Measurements from ENCODE around the gene RRN3.
"Not testable (repeated sequence)": the region's sequence is repeated elsewhere in the genome, so short reads cannot be mapped to it uniquely, and the experiment has no call there.

RRN3 gene

DNA sequence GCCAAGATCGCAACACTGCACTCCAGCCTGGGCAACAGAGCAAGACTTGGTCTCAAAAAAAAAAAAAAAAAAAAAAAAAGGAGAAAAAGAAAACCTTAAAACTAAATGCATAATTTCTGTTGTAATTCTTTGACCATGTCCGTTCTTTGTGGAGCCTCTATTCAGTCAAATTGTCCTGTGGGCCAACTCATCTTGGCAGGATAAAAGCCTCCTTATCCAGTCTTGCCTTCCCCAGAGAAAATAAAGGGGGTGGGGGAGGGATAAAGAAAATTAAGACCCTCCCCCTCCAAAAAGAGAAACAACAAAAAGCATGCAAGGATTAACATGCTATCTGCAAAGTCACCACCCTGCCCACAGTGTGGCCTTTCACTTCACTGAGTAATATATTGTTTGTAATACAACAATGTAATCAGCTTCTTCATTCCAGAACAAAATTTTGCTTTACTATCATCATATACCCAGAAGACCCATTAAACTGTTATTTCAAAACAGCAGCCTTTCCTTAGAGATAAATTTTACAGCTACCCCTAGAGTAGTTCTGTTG, 5.4 kb upstream of the RRN3 start:
- not testable (repeated sequence) for DNase-seq (ENCODE audit: low spot score)

DNA sequence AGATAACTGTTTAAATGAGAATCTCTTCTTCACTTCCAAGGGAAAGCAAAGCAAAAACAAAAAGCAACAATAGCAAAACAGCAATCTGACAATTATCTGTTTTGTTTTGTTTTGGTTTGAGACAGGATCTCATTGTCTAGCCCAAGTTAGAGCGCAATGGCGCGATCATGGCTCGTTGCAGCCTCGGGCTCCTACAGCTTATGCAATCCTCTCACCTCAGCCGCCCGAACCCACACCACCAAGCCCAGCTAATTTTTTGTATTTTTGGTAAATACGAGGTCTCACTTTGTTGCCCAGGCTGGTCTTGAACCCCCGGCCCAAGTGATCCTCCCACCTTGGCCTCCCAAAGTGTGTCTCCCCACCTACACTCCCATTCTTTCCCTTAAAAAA, 2.5 kb upstream of the RRN3 start:
- DNase-seq (ENCODE audit: low spot score) = not testable (repeated sequence)

GRCh38 chr16:15093571-15093954, 509 bp downstream of the RRN3 start:
- not testable (repeated sequence) for DNase-seq (ENCODE audit: low spot score)

GRCh38 chr16:15090663-15091269, 3.3 kb downstream of the RRN3 start:
- not testable (repeated sequence) for DNase-seq (ENCODE audit: low spot score)

DNA sequence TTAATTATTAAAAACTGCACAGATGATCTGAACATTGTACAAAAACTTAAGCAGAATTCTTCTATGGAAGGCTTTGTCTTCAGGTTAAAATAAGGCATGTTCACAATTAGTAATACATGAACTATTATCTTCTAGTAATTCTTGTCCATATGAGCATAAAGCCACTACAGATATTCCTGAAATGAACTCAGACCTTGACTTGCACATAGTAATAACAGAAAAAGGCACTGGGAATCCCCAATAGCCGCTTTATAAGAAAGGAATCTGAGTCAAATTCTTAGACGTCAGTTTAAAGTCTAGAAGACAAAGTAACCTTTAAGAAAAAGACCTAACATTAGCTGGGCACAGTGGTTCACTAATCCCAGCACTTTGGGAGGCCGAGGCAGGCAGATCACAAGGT, 11.3 kb downstream of the RRN3 start:
- not testable (repeated sequence) for DNase-seq (ENCODE audit: low spot score)

GRCh38 chr16:15080883-15081282, 13.2 kb downstream of the RRN3 start:
- not testable (repeated sequence) for DNase-seq (ENCODE audit: low spot score)

DNA sequence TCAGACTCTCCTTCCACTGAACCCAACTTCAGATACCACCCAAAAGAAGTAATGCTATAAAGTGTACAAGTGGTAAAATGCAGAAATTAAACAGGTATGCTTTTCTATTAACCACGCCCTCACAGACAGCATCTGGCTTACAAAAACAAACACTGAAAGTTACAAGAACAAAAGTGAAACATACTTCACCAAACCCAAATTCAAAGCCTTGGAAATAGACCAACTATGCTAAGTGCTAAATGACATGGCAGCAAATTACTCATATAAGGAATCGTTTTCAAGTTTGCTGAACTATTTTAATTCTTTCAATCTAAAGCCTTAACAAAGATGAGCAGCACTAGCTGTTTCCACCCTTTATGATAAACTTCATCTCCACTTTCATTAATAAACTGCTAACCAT, 17.9 kb downstream of the RRN3 start:
- not testable (repeated sequence) for DNase-seq (ENCODE audit: low spot score)

- DNase-seq (ENCODE audit: low spot score) = no peak
Measured at GRCh38 chr16:15073101-15073500, 21.0 kb downstream of the RRN3 start.

- DNase-seq (ENCODE audit: low spot score) = not testable (repeated sequence)
Measured at GRCh38 chr16:15071916-15072769, 21.9 kb downstream of the RRN3 start.

- not testable (repeated sequence) for DNase-seq (ENCODE audit: low spot score)
Measured at GRCh38 chr16:15071013-15071412, 23.1 kb downstream of the RRN3 start.

- not testable (repeated sequence) for DNase-seq (ENCODE audit: low spot score)
Measured at GRCh38 chr16:15066690-15067089, 27.4 kb downstream of the RRN3 start.

DNA sequence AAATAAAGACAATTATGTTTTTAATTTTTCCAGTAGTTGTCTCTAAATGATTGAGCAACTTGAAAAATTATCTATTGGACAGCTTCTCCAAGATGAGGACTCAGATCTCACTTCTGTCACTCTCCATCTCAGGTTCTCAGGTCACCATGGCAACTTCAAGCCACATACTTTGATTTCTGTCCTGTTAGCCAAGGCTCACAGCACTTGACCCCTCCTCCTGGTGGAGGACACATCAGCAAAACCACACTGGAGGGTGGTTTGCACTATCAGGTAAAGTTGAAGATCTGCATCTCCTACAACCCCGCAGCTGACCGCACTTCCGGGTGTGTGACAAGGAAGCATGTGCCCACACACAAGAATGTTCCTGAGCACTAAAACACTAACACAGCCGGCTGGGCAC, 28.1 kb downstream of the RRN3 start:
- not testable (repeated sequence) for DNase-seq (ENCODE audit: low spot score)

DNA sequence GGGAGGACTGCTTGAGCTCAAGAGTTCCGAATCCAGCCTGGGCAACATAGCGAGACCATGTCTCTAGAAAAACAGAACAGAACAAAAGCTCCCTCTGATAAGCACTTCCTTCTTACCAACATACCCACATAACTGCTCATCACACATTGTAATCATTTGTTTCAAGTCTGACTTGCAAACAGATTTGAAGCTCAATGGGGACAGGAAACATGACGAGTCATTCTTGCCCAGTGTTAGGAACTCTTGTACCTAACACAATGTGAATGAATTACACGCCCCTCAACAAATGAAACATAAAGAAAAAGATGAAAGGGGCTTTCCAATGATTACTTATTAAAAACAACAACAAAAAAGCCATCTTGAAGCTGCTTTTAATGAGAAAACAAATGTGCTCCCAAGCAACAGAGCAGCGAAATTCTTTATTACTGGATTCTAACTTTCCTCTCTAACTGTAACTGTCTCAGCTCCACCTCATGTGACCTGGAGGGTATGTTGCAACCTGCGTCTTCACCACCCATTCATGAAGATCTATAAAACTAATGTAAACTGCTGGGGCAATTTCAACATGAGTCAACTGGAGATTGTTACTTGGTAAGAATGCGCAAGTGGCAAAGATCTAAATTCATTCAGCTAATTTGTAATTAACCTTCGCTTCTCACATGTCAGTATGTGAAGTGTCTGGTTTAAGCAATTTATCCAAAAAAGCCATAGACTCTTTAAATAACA, 31.8 kb downstream of the RRN3 start:
- DNase-seq (ENCODE audit: low spot score) = not testable (repeated sequence)

DNA sequence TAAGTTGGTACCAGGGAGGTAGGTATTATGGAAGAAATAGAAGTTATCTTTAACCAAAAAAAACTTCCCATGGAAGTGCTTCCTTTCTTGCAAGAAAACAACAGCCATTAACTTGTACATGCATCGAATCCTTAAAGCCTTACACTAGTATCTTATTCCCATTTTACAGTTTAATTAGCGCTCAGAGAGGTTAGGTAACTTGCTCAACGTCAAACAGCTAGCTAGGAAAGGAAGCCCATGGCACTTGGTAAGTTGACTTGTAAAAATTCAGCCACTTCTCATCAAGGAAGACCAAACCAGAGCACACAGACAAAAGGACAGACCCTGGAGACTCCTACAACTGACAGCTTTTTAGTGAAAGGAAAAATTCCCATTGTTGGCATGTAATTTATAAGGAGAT, 34.7 kb downstream of the RRN3 start:
- DNase-seq (ENCODE audit: low spot score) = no peak

GRCh38 chr16:15057681-15058417, 36.2 kb downstream of the RRN3 start:
- DNase-seq (ENCODE audit: low spot score) = no peak

- no peak for DNase-seq (ENCODE audit: low spot score)
Measured at GRCh38 chr16:15055141-15056053, 38.7 kb downstream of the RRN3 start.

- no peak for DNase-seq (ENCODE audit: low spot score)
Measured at GRCh38 chr16:15054357-15055140, 39.5 kb downstream of the RRN3 start.

DNA sequence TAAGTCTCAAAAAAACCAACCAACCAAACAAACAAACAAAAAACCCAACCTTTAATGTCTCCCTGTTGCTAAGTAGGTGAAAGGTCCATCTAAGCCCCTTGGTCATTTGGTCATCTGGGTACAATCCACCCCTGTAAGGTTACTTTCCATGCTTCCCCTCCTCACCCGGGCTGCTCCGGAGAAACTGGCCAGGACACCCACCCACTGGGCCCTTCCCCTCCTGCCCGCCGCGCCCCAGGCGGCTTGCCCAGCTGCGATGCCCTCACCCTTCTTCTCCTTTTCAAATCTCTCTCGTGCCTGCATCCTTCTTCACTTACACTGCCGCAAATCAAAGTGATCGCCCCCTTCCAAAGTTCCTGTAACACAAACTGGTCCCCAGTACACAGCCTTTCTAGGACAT, 40.2 kb downstream of the RRN3 start:
- DNase-seq (ENCODE audit: low spot score) = no peak

GRCh38 chr16:15052747-15053476, 41.2 kb downstream of the RRN3 start:
- DNase-seq (ENCODE audit: low spot score) = no peak

Data from globus pallidus (tissue), 1 donor.